AML-193 (cell line): ENCODE measurements around the gene SF3A2.

Experiments
- DNase-seq, 2 experiments: peaks; one replicate each; lab custom pipeline; 2025; lab: John Stamatoyannopoulos, UW

SF3A2 gene

GRCh38 chr19:2240881-2241760 is 4.5 kb downstream of the SF3A2 start:
- no peak for DNase-seq

GRCh38 chr19:2242092-2242537 is 5.5 kb downstream of the SF3A2 start:
- no peak for DNase-seq

GRCh38 chr19:2242816-2243215 is 6.2 kb downstream of the SF3A2 start:
- DNase-seq = no peak

- no peak for DNase-seq
Measured at GRCh38 chr19:2243274-2244124, 6.9 kb downstream of the SF3A2 start.

- no peak for DNase-seq
Measured at GRCh38 chr19:2244125-2244411, 7.4 kb downstream of the SF3A2 start.

- DNase-seq = no peak
Measured at GRCh38 chr19:2244486-2244885, 7.9 kb downstream of the SF3A2 start.

- DNase-seq = no peak
Measured at GRCh38 chr19:2245273-2245672, 8.6 kb downstream of the SF3A2 start.

GRCh38 chr19:2246014-2246620 is 9.5 kb downstream of the SF3A2 start:
- DNase-seq = no peak

GRCh38 chr19:2246801-2247361 is 10.3 kb downstream of the SF3A2 start:
- DNase-seq = no peak

GRCh38 chr19:2247433-2248101 is 10.9 kb downstream of the SF3A2 start:
- DNase-seq = no peak

- no peak for DNase-seq
Measured at GRCh38 chr19:2248136-2249009, 11.7 kb downstream of the SF3A2 start.

GRCh38 chr19:2249010-2249866 is 12.6 kb downstream of the SF3A2 start, which contains the start of gene AMH:
Gene AMH (plus strand): TSS chr19:2249323. CDS start chr19:2249333, 10 bp downstream.
- no peak for DNase-seq

- no peak for DNase-seq
Measured at GRCh38 chr19:2249880-2250765, 13.5 kb downstream of the SF3A2 start.

- no peak for DNase-seq
Measured at GRCh38 chr19:2250766-2251105, 14.1 kb downstream of the SF3A2 start.

- no peak for DNase-seq
Measured at GRCh38 chr19:2251106-2252054, 14.8 kb downstream of the SF3A2 start.

GRCh38 chr19:2252055-2252796 is 15.6 kb downstream of the SF3A2 start:
- no peak for DNase-seq

- no peak for DNase-seq
Measured at GRCh38 chr19:2252797-2253105, 16.1 kb downstream of the SF3A2 start.
